ENCODE results near the gene TMPRSS6. TPM values are rescaled to one million over a fixed set of nuclear protein-coding genes. Genes with fewer than 3 reads are reported as not detected.

TMPRSS6 gene
- total RNA-seq, 1 experiment from 2014 or later = not detected

DNA sequence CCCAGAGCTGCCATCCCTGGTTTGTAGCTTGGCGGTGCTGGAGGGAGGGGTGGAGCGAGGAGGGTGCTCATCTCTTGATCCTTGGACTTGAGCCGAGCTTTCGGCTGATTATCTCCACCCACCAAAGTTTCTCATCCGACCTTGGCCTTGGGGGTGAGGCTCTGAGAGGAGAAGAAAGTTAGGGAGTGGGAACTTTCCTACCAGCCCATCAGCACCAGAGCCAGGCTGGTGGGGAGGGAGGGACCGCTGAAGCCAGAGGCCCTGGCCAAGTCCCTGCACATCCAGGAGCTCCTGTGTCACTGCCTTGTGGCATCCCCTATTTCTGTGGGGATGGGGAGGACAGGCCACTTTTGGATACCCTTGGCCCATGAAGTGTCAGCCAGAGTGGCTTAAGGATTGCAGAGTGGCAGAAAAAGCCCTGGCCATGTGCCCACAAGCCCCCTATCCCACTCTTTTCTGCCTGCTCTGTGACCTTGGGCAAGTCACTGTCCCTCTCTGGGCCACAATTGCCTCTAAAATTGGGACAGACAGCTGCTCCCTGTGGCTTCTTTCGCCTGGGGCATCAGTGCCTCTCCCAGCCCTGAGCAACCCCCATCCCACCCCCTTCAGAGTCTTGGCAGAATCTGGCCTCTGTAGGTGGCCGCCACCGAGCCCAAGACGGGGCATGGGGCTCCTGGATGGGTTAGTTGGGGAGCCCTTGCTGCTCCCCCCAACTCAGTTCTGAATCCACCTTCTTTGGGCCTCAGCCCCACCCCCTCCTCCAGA lies 47.7 kb downstream of the TMPRSS6 start:
- DNase-seq (ENCODE audit: low read depth) = no peak
- in situ Hi-C loops (cut with HindIII; ENCODE audit: low pct_unique_long_range_greater_than_20kb, low sequenced_read_pairs) = no loop called here

DNA sequence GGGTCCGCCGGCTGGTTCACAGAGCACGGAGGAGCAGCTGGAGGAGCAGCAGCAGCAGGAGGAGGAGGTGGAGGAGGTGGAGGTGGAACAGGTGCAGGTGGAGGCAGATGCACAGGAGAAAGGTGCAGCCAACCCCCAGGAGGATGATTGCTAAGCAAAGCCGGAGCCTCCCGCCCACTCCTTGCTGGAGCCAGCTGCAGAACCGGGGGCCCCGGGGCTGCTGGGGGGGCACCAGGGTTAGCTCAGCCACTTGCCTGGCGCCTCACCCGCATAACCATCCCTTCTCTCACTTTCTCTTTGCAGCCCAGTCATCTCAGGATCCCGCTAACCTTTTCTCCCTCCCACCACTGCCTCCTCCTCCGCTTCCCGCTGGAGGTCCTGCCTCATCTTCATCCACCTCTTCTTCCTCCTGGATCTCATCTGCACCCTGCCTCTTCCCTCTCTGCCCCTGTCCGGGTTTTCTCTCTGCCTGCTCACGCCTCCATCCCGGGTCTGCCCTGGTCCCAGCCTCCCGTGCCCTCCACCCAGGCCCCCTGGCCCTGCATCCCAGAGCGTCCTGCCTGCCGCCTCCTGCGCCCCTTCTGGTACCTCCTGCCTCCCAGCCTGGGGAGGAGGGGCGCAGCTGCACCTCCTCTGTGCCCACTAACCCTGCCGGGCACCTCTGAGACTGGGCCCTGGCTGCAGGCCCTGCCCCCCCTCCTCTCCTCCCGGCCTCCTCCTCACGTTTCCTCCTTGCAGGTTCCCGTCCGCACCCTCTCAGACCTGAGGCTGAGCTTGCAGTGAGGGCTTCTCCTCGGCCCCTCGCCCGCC lies 48.5 kb downstream of the TMPRSS6 start:
- in situ Hi-C loops (cut with HindIII; ENCODE audit: low pct_unique_long_range_greater_than_20kb, low sequenced_read_pairs) = no loop called here
- no peak for DNase-seq (ENCODE audit: low read depth)

DNA sequence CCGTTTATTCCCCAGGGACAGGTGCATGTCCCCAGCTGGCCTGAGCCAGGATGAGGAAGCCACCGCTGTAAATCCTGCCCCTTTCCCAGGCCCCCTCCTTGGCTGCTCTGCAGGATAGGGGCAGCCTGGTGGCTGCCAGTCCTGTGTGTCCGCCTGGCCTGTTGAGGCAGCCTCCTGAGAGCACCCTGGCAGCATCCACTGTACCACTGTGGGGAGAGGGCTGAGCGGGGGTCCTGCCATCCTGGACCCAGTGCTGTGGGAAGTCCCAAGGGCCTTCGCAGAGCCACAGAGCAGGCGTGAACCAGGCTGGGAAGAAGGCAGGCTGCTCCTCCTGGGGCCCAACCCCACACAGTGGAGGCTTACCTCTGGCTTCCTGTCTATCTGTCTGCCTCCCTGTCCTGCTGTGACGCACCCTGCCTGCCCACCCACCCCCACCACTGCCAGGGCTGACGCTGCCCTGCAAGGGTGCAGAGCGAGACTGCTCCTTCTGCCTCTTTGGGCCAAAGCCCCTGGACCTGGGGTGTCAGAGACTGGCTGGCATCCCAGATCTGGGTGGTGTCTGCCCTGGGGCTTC lies 49.5 kb downstream of the TMPRSS6 start:
- in situ Hi-C loops (cut with HindIII; ENCODE audit: low pct_unique_long_range_greater_than_20kb, low sequenced_read_pairs) = loop anchor here (10.0 kb wide), 1 partner anchor 125 kb away; the partner anchor contains the start of gene C1QTNF6
- no peak for DNase-seq (ENCODE audit: low read depth)

GRCh38 chr22:37058917-37059701 lies 50.4 kb downstream of the TMPRSS6 start:
- DNase-seq (ENCODE audit: low read depth) = no peak
- in situ Hi-C loops (cut with HindIII; ENCODE audit: low pct_unique_long_range_greater_than_20kb, low sequenced_read_pairs) = loop anchor here (10.0 kb wide), 1 partner anchor 126 kb away; the partner anchor contains the start of gene C1QTNF6

- DNase-seq (ENCODE audit: low read depth) = no peak
- in situ Hi-C loops (cut with HindIII; ENCODE audit: low pct_unique_long_range_greater_than_20kb, low sequenced_read_pairs) = loop anchor here (10.0 kb wide), 1 partner anchor 127 kb away; the partner anchor contains the start of gene C1QTNF6
Measured at GRCh38 chr22:37057796-37058510, 51.6 kb downstream of the TMPRSS6 start.

GRCh38 chr22:37057226-37057625 lies 52.3 kb downstream of the TMPRSS6 start:
- DNase-seq (ENCODE audit: low read depth) = no peak
- in situ Hi-C loops (cut with HindIII; ENCODE audit: low pct_unique_long_range_greater_than_20kb, low sequenced_read_pairs) = loop anchor here (10.0 kb wide), 1 partner anchor 128 kb away; the partner anchor contains the start of gene C1QTNF6

- DNase-seq (ENCODE audit: low read depth) = no peak
- in situ Hi-C loops (cut with HindIII; ENCODE audit: low pct_unique_long_range_greater_than_20kb, low sequenced_read_pairs) = loop anchor here (10.0 kb wide), 1 partner anchor 129 kb away; the partner anchor contains the start of gene C1QTNF6
Measured at GRCh38 chr22:37056246-37056645, 53.3 kb downstream of the TMPRSS6 start.

DNA sequence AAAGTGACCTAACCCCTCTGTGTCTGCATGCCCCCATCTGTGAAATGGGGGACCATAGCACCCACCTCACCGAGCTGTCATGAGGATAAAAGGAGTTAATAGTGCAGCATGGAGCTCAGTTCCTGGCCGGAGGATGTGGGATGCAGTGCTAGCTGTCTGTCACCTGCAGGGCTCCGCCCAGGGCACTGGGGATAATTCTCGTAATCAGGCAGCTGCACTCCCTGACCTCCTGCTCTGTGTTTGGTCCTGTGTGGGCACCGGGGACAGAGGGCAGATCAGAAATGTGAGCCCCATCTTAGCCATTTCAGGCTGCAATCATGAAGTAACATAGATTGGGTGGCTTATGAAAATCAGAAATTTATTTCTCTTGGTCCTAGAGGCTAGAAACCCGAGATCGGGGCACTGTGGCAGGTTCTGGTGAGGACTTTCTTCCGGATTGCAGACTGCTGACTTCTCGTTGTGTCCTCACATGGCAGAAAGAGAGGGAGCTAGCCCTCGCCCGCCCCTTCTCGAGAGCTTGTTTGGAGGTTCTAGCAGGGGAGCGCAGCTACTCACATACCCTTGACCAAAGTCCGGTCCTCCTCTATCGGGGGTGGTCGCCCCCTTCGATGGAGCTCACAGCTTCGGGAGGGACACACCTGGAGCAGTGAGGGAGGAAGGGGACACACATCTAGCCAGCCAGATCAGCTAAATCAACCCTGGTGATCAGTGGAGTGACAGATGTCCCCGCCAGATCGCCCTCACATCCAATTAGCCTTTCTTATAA lies 54.7 kb downstream of the TMPRSS6 start:
- in situ Hi-C loops (cut with HindIII; ENCODE audit: low pct_unique_long_range_greater_than_20kb, low sequenced_read_pairs) = loop anchor here (10.0 kb wide), 1 partner anchor 130 kb away; the partner anchor contains the start of gene C1QTNF6
- DNase-seq (ENCODE audit: low read depth) = no peak

- no peak for DNase-seq (ENCODE audit: low read depth)
- in situ Hi-C loops (cut with HindIII; ENCODE audit: low pct_unique_long_range_greater_than_20kb, low sequenced_read_pairs) = loop anchor here (10.0 kb wide), 1 partner anchor 131 kb away; the partner anchor contains the start of gene C1QTNF6
Measured at GRCh38 chr22:37054056-37054395, 55.5 kb downstream of the TMPRSS6 start.

GRCh38 chr22:37053310-37054055 lies 56.0 kb downstream of the TMPRSS6 start:
- DNase-seq (ENCODE audit: low read depth) = no peak
- in situ Hi-C loops (cut with HindIII; ENCODE audit: low pct_unique_long_range_greater_than_20kb, low sequenced_read_pairs) = loop anchor here (10.0 kb wide), 1 partner anchor 131 kb away; the partner anchor contains the start of gene C1QTNF6

DNA sequence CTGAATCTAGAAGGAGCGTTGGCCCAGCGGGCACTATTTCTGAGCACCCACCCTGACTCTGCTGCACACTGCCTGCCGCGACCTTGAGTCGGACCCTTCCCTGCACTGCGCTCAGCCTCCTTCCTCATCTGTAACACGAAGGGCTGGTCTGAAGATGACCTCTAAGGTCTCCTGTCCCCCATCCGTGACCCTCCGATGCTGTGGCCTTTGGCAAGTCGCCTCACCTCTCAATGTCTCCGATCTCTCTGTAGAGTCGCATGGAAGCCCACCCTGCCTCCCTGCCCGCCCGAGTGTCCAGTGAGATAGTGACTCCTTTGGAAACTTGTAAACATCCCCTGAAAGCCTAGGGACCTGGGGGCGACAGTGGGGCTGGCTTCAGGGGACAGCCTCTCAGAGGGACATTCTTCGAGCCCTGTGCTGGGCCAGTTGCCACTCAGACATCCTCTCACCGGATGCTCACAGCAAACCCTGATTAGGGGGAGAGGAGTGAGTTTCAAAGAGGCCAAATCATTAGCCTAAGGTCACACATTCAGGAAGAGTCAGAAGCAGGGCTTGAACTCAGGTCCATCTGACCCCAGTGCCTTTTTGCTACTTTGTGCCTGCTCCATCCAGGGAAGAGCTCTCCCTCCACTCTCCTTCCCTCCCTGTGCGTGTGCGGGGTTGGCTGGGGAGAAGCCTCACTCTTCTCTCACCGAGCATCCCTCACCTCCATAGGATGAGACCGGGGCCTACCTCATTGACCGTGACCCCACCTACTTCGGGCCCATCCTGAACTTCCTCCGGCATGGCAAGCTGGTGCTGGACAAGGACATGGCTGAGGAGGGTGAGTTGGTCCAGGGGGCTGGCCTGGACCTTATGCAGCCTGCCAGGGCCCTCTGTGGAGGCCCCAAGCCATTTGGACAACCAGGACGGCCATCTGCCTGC lies 56.9 kb downstream of the TMPRSS6 start:
- no peak for DNase-seq (ENCODE audit: low read depth)
- in situ Hi-C loops (cut with HindIII; ENCODE audit: low pct_unique_long_range_greater_than_20kb, low sequenced_read_pairs) = loop anchor here (10.0 kb wide), 1 partner anchor 132 kb away; the partner anchor contains the start of gene C1QTNF6

- in situ Hi-C loops (cut with HindIII; ENCODE audit: low pct_unique_long_range_greater_than_20kb, low sequenced_read_pairs) = loop anchor here (10.0 kb wide), 1 partner anchor 133 kb away; the partner anchor contains the start of gene C1QTNF6
- DNase-seq (ENCODE audit: low read depth) = peak; percentile 52
Measured at GRCh38 chr22:37051391-37052385, 57.8 kb downstream of the TMPRSS6 start, which contains the start of gene KCTD17. KCTD17 (plus strand) TSS chr22:37051742; CDS start chr22:37051761, 19 bp downstream.

DNA sequence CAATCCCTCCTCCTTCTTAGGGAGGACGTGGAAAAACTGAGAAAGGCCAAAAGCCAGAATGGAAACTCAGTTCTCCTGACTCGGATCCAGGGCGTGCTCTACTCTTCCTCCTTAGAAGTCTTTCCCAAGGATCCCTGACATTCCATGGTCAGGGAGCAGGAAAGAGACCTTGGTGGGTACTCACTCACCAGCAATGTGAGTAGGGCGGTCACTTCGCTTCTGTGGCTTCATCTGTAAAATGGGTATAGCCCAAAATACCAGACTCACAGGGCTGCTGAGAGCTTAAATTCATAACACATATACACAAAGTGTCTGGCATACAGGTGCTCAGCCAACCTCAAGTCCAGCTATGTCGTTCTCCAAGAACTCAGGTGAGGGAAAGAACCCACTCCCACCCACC lies 58.6 kb downstream of the TMPRSS6 start:
- in situ Hi-C loops (cut with HindIII; ENCODE audit: low pct_unique_long_range_greater_than_20kb, low sequenced_read_pairs) = loop anchor here (10.0 kb wide), 1 partner anchor 134 kb away; the partner anchor contains the start of gene C1QTNF6
- DNase-seq (ENCODE audit: low read depth) = no peak

DNA sequence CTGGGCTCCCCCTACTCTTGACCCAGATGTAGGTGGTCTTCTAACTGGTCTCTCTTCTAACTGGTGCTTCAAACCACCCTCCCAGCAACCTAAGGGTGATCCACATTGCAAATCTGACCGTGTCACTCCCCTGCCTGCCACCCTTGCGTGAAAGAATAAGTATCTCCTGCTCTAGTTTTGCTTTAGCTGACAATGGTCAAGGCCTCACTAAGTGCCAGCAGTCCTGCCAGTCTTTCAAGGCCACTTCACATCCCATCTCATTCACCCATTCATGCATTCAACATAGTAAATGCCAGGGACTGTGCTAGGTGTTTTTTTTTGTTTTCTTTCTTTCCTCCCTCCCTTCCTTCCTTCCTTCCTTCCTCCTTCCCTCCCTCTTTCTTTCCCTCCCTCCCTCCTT lies 60.3 kb downstream of the TMPRSS6 start:
- no peak for DNase-seq (ENCODE audit: low read depth)
- in situ Hi-C loops (cut with HindIII; ENCODE audit: low pct_unique_long_range_greater_than_20kb, low sequenced_read_pairs) = no loop called here
